ENCODE data around the gene MORN3. TPM values are rescaled to one million over a fixed set of nuclear protein-coding genes. Genes with fewer than 3 reads are reported as not detected.
A peak's percentile ranks its signal among the peaks of the same experiment; 100 is the strongest.
"Not testable (repeated sequence)": the region's sequence is repeated elsewhere in the genome, so short reads cannot be mapped to it uniquely, and the experiment has no call there.

Gene MORN3
- total and polyA plus RNA-seq, 8 donors, result 0.19 to 0.99 (median 0.50) TPM

GRCh38 chr12:121689430-121689829 is 20.0 kb upstream of the MORN3 start:
- no peak overlapping the region for H3K27ac ChIP-seq
- TF ChIP-seq CTCF (IDR thresholded peaks at IDR 0.05), result no peak
- DNase-seq (no peak), FAIRE-seq (no peak), ATAC-seq (no peak)
- H3K4me3 ChIP-seq, result no peak overlapping the region
- peaks cover 0 to 3% (median 0%) of the 10 kb centered on the region in 3 donors for H3K4me1 ChIP-seq
- no peaks in the 10 kb centered on the region for H3K36me3 ChIP-seq
- H3K27me3 ChIP-seq, result no peaks in the 10 kb centered on the region
- H3K9me3 ChIP-seq, result no peaks in the 10 kb centered on the region
- WGBS, 2 donors, result 89 to 98% methylated on average over 2 of the region's 2 CpGs
- intact Hi-C loops (cut with DNase I), result no loop called here

GRCh38 chr12:121688966-121689365 is 19.5 kb upstream of the MORN3 start:
- ATAC-seq (no peak), DNase-seq (no peak), FAIRE-seq (no peak)
- no peaks in the 10 kb centered on the region for H3K36me3 ChIP-seq
- H3K4me1 ChIP-seq, result peaks cover 0 to 3% (median 0%) of the 10 kb centered on the region in 3 donors
- intact Hi-C loops (cut with DNase I), result no loop called here
- H3K27ac ChIP-seq, result no peak overlapping the region
- WGBS, 2 donors, result 46 to 48% methylated on average over 3 of the region's 3 CpGs
- no peaks in the 10 kb centered on the region for H3K9me3 ChIP-seq
- no peak for TF ChIP-seq CTCF (IDR thresholded peaks at IDR 0.05)
- no peak overlapping the region for H3K4me3 ChIP-seq
- no peaks in the 10 kb centered on the region for H3K27me3 ChIP-seq

- H3K36me3 ChIP-seq, H3K27me3 ChIP-seq, H3K4me3 ChIP-seq, FAIRE-seq, ATAC-seq, DNase-seq, H3K9me3 ChIP-seq, H3K4me1 ChIP-seq: not testable (repeated sequence)
- H3K27ac ChIP-seq, result peak overlapping the region in 1 of 4 donors; percentile 2
- 61 to 65% methylated on average over 13 of the region's 13 CpGs for WGBS, 2 donors
- intact Hi-C loops (cut with DNase I), result loop anchor here (5.0 to 10.0 kb wide), 4 partner anchors 52 to 185 kb away; partner anchors contain the start of gene ORAI1 (in 1 of the 3)
Measured at GRCh38 chr12:121679661-121680197, 10.3 kb upstream of the MORN3 start.

- ATAC-seq, result peak in 1 of 4 donors; percentile 17
- DNase-seq, result no peak
- no peaks in the 10 kb centered on the region for H3K36me3 ChIP-seq
- no peak overlapping the region for H3K27ac ChIP-seq
- 62 to 64% methylated on average over 9 of the region's 9 CpGs for WGBS, 2 donors
- intact Hi-C loops (cut with DNase I), result loop anchor here in 2 of 3 donors (5.0 to 10.0 kb wide), 3 partner anchors 52 to 184 kb away; partner anchors contain the start of gene ORAI1 (in 1 of the 2)
- no peaks in the 10 kb centered on the region for H3K9me3 ChIP-seq
- no peak overlapping the region for H3K4me3 ChIP-seq
- H3K4me1 ChIP-seq, result peaks cover 0 to 1% (median under 1%) of the 10 kb centered on the region in 3 donors
- TF ChIP-seq CTCF (IDR thresholded peaks at IDR 0.05), result no peak
- H3K27me3 ChIP-seq, result no peaks in the 10 kb centered on the region
- FAIRE-seq, result no peak
Measured at GRCh38 chr12:121678716-121679300, 9.4 kb upstream of the MORN3 start.

GRCh38 chr12:121678305-121678704 is 8.9 kb upstream of the MORN3 start:
- Histone ChIP-seq H3K4me1 (peaks cover 0 to 6% (median 5%) of the 10 kb centered on the region in 3 donors), H3K36me3 (no peaks in the 10 kb centered on the region), H3K4me3 (no peak overlapping the region), H3K27ac (no peak overlapping the region), H3K27me3 (no peaks in the 10 kb centered on the region), H3K9me3 (no peaks in the 10 kb centered on the region)
- WGBS, 2 donors, result 78 to 84% methylated on average over 3 of the region's 3 CpGs
- no peak for TF ChIP-seq CTCF (IDR thresholded peaks at IDR 0.05)
- ATAC-seq (no peak), DNase-seq (no peak), FAIRE-seq (no peak)
- intact Hi-C loops (cut with DNase I), result loop anchor here in 2 of 3 donors (5.0 to 10.0 kb wide), 3 partner anchors 51 to 184 kb away; partner anchors contain the start of gene ORAI1 (in 1 of the 2)

Data from pancreas (tissue), 10 donors.